Right atrium auricular region (tissue), 2 donors: Measurements from ENCODE around the gene MDN1. TPM values are rescaled to one million over a fixed set of nuclear protein-coding genes. Genes with fewer than 3 reads are reported as not detected.

ENCODE experiments used
- DNase-seq: peaks from one replicate; pipeline ENCODE4 v3.0.0-alpha.2; 2019; ENCODE audit warnings: low spot score
- H3K27ac ChIP-seq, 2 donors: fragments of 200-600 bp; sonication (generic); 1 replicate in 1 of 2; 2 replicates in 1 of 2; pipeline ENCODE4 v1.5.1; 2016 to 2019
- H3K27me3 ChIP-seq, 2 donors: fragments of 200-600 bp; sonication (generic); one replicate each; pipeline versions ENCODE4 v1.5.1 to v1.6.0; 2017 to 2019
- H3K36me3 ChIP-seq: fragments of 200-600 bp; sonication (generic); one replicate; pipeline ENCODE4 v1.5.1; 2016
- H3K4me1 ChIP-seq, 2 donors: fragments of 200-600 bp; sonication (generic); one replicate each; pipeline versions ENCODE4 v1.5.1 to v1.6.0; 2017 to 2019
- H3K4me3 ChIP-seq, 2 donors: fragments of 200-600 bp; sonication (generic); 1 replicate in 1 of 2; 2 replicates in 1 of 2; pipeline ENCODE4 v1.5.1; 2017 to 2019; ENCODE audit warnings: mild to moderate bottlenecking in 1 of 2, moderate library complexity in 1 of 2
- H3K9me3 ChIP-seq, 2 donors: fragments of 200-600 bp; sonication (generic); one replicate each; pipeline ENCODE4 v1.5.1; 2019
- CTCF ChIP-seq, 2 donors: fragments of 200-600 bp; sonication (generic); IDR thresholded peaks; one replicate each; pipeline ENCODE4 v1.5.1; 2019; ENCODE audit warnings: antibody characterized with exemption in 2 of 2
- total RNA-seq, 2 donors: library from RNA; depleted of rRNA; stranded (reverse); fragments of >200 nt; gene quantifications; one replicate each; pipeline ENCODE4 v1.1.0, GENCODE V29; 2016

The MDN1 gene
- 10 to 100 TPM; 15.2 to 17.4 TPM for total RNA-seq

- H3K4me1 ChIP-seq: peaks cover 0 to 23% of the 10 kb centered on the region in 2 donors
- peak within 1 kb of the TSS; percentile 86 to 92 for H3K27ac ChIP-seq
- no peaks in the 10 kb centered on the region for H3K27me3 ChIP-seq
- TF ChIP-seq CTCF (IDR thresholded peaks at IDR 0.05): no peak
- H3K36me3 ChIP-seq: no peaks in the 10 kb centered on the region
- no peaks in the 10 kb centered on the region for H3K9me3 ChIP-seq
- peak within 1 kb of the TSS; percentile 63 to 89 for H3K4me3 ChIP-seq
- peak; percentile 85 for DNase-seq
These were observed at the start of gene MDN1 for GRCh38 chr6:89819336-89820130. TSS of gene MDN1 (minus strand) at chr6:89819794. CDS start at chr6:89819607, 187 bp downstream.

GRCh38 chr6:89866024-89866678, 46.6 kb upstream of the MDN1 start:
- peaks cover 64% of the 10 kb centered on the region for H3K36me3 ChIP-seq
- no peaks in the 10 kb centered on the region for H3K27me3 ChIP-seq
- H3K27ac ChIP-seq: no peak overlapping the region
- H3K4me3 ChIP-seq: no peak overlapping the region
- TF ChIP-seq CTCF (IDR thresholded peaks at IDR 0.05): no peak
- DNase-seq: no peak
- no peaks in the 10 kb centered on the region for H3K4me1 ChIP-seq
- H3K9me3 ChIP-seq: no peaks in the 10 kb centered on the region

- no peaks in the 10 kb centered on the region for H3K27me3 ChIP-seq
- no peaks in the 10 kb centered on the region for H3K9me3 ChIP-seq
- no peak for DNase-seq
- H3K4me1 ChIP-seq: no peaks in the 10 kb centered on the region
- H3K36me3 ChIP-seq: peaks cover 93% of the 10 kb centered on the region
- H3K4me3 ChIP-seq: no peak overlapping the region
- no peak overlapping the region for H3K27ac ChIP-seq
- TF ChIP-seq CTCF (IDR thresholded peaks at IDR 0.05): no peak
These were observed 43.1 kb upstream of the MDN1 start for GRCh38 chr6:89862698-89863097.

- DNase-seq: no peak
- no peaks in the 10 kb centered on the region for H3K27me3 ChIP-seq
- H3K9me3 ChIP-seq: no peaks in the 10 kb centered on the region
- no peak overlapping the region for H3K27ac ChIP-seq
- peaks cover 94% of the 10 kb centered on the region for H3K36me3 ChIP-seq
- H3K4me1 ChIP-seq: no peaks in the 10 kb centered on the region
- no peak overlapping the region for H3K4me3 ChIP-seq
- TF ChIP-seq CTCF (IDR thresholded peaks at IDR 0.05): no peak
These were observed 42.7 kb upstream of the MDN1 start for GRCh38 chr6:89862273-89862672.

- H3K36me3 ChIP-seq: peaks cover 97% of the 10 kb centered on the region
- H3K4me3 ChIP-seq: no peak overlapping the region
- no peak overlapping the region for H3K27ac ChIP-seq
- no peak for TF ChIP-seq CTCF (IDR thresholded peaks at IDR 0.05)
- H3K9me3 ChIP-seq: no peaks in the 10 kb centered on the region
- DNase-seq: no peak
- H3K27me3 ChIP-seq: no peaks in the 10 kb centered on the region
- no peaks in the 10 kb centered on the region for H3K4me1 ChIP-seq
These were observed 40.1 kb upstream of the MDN1 start for GRCh38 chr6:89859744-89860143.
